ENCODE results near the gene LIPE.

DNA sequence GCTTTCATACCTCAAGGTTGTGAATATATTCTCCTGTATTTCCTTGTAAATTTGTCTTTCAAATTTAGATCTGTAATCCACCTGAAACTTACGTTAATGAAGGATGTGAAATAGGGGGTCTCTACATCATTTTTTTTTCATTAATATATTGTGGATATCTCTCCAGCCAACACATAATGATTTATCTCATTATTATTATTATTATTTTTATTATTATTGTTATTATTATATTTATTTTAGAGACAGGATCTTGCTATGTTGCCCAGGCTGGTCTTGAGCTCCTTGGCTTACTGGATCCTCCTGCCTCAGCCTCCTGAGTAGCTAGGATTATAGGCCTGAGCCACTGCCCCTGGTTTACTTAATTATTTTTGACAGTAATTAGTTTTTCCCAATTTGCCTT lies 4.3 kb upstream of the LIPE start:
- TF ChIP-seq CTCF (IDR thresholded peaks at IDR 0.05) (no peak), EP300 (IDR thresholded peaks at IDR 0.05) (no peak), POLR2A (IDR thresholded peaks at IDR 0.05) (no peak)

All from tibial nerve (tissue), 4 donors.